HL-60 (cell line): Measurements from ENCODE around the gene LRRC3.

Source experiments
- DNase-seq, 2 experiments: peaks; one replicate each; pipeline ENCODE4 v3.0.0-alpha.2; 2010 to 2020; ENCODE audit warnings: low read depth in 1 of 2, low spot score in 1 of 2
- H3K27ac ChIP-seq: fragments of 250-450 bp; sonication (Bioruptor Pico); replicated peaks from 2 replicates; pipeline ENCODE4 v1.5.1; 2020; ENCODE audit warnings: mild to moderate bottlenecking, moderate library complexity
- H3K27me3 ChIP-seq: fragments of 250-450 bp; sonication (Bioruptor Pico); 2 replicates; pipeline ENCODE4 v1.5.1; 2021; ENCODE audit warnings: mild to moderate bottlenecking, moderate library complexity; ENCODE audit not compliant: insufficient read depth, poor library complexity, severe bottlenecking
- H3K4me3 ChIP-seq: replicated peaks from 2 replicates; pipeline ENCODE4 v1.5.1; 2011; ENCODE audit warnings: mild to moderate bottlenecking, control low read depth, low read length; ENCODE audit not compliant: insufficient read depth
- GABPA ChIP-seq: IDR thresholded peaks from 2 replicates; pipeline ENCODE4 v1.6.1; 2012; ENCODE audit warnings: low read depth
- POLR2AphosphoS5 ChIP-seq: IDR thresholded peaks from 2 replicates; pipeline ENCODE4 v1.6.1; 2012; ENCODE audit warnings: low read depth
- SPI1 ChIP-seq: IDR thresholded peaks from 2 replicates; pipeline ENCODE4 v1.6.1; 2012; ENCODE audit warnings: low read depth, mild to moderate bottlenecking, borderline replicate concordance
- long read RNA-seq: library from polyadenylated mRNA; unstranded; transcript quantifications from one replicate; pipeline ENCODE4 v2.0.0, GENCODE V29; 2020
- TF ChIP-seq, protein P1 (sequence below): IDR thresholded peaks from 2 replicates; pipeline ENCODE4 v1.6.1; 2012; ENCODE audit warnings: low read depth; ENCODE audit not compliant: insufficient replicate concordance
- TF ChIP-seq, protein P2 (sequence below): IDR thresholded peaks from one replicate; pipeline ENCODE4 v1.5.1; 2011; ENCODE audit warnings: low read length, control low read depth, inconsistent platforms; ENCODE audit not compliant: insufficient read depth

Gene LRRC3, protein sequence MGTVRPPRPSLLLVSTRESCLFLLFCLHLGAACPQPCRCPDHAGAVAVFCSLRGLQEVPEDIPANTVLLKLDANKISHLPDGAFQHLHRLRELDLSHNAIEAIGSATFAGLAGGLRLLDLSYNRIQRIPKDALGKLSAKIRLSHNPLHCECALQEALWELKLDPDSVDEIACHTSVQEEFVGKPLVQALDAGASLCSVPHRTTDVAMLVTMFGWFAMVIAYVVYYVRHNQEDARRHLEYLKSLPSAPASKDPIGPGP
- long read RNA-seq, result 0 reads

DNA sequence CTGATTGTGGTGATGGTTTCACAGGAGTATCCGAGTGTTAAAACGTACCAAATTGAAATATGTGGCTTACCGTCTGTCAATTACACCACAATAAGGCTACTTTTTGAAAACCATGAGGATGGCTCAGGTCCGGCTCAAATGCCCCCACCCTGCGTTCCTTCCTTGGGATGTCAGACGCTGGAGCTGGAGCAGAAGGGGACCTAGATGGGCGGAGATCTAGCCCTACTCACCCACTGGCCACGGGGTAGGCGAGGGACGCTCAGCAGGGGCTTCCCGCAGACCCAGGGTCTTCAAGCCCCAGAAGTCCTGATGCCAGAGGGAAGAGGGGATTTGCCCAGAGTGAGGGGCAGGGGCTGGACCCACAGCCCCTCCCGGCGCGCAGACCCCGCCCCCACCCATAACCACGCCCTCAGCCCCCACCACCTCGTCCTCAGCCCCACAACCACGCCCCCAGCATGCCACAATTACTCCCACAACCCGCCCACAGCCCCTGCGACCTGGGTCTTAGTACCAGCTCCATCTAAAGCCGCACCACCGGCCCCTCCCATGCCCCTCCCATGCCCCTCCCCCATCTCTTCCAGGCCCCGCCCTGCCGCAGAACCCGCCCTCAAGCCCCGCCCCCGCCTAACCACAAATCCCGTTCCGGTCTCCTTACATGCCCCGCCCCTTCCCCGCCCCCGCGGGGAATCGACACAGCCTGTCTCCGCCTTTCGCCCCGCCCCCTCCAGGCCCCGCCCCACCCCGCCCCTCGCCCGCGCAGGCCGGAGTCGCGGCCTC, at the start of gene LRRC3:
Gene LRRC3, plus strand, starts transcription at position 764 of the 777 bp plus-strand sequence. CDS start 1,135 bp downstream, outside the sequence.
- Histone ChIP-seq H3K27me3 (no peaks in the 10 kb centered on the region), H3K4me3 (peak within 1 kb of the TSS; percentile 61), H3K27ac (no peak within 1 kb of the TSS)
- DNase-seq, result peak; percentile 38 to 72
- TF ChIP-seq, protein P1, sequence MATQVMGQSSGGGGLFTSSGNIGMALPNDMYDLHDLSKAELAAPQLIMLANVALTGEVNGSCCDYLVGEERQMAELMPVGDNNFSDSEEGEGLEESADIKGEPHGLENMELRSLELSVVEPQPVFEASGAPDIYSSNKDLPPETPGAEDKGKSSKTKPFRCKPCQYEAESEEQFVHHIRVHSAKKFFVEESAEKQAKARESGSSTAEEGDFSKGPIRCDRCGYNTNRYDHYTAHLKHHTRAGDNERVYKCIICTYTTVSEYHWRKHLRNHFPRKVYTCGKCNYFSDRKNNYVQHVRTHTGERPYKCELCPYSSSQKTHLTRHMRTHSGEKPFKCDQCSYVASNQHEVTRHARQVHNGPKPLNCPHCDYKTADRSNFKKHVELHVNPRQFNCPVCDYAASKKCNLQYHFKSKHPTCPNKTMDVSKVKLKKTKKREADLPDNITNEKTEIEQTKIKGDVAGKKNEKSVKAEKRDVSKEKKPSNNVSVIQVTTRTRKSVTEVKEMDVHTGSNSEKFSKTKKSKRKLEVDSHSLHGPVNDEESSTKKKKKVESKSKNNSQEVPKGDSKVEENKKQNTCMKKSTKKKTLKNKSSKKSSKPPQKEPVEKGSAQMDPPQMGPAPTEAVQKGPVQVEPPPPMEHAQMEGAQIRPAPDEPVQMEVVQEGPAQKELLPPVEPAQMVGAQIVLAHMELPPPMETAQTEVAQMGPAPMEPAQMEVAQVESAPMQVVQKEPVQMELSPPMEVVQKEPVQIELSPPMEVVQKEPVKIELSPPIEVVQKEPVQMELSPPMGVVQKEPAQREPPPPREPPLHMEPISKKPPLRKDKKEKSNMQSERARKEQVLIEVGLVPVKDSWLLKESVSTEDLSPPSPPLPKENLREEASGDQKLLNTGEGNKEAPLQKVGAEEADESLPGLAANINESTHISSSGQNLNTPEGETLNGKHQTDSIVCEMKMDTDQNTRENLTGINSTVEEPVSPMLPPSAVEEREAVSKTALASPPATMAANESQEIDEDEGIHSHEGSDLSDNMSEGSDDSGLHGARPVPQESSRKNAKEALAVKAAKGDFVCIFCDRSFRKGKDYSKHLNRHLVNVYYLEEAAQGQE, result no peak
- TF ChIP-seq POLR2AphosphoS5, result no peak
- TF ChIP-seq GABPA, result no peak
- no peak for TF ChIP-seq SPI1
- TF ChIP-seq, protein P2, sequence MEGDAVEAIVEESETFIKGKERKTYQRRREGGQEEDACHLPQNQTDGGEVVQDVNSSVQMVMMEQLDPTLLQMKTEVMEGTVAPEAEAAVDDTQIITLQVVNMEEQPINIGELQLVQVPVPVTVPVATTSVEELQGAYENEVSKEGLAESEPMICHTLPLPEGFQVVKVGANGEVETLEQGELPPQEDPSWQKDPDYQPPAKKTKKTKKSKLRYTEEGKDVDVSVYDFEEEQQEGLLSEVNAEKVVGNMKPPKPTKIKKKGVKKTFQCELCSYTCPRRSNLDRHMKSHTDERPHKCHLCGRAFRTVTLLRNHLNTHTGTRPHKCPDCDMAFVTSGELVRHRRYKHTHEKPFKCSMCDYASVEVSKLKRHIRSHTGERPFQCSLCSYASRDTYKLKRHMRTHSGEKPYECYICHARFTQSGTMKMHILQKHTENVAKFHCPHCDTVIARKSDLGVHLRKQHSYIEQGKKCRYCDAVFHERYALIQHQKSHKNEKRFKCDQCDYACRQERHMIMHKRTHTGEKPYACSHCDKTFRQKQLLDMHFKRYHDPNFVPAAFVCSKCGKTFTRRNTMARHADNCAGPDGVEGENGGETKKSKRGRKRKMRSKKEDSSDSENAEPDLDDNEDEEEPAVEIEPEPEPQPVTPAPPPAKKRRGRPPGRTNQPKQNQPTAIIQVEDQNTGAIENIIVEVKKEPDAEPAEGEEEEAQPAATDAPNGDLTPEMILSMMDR, result no peak

DNA sequence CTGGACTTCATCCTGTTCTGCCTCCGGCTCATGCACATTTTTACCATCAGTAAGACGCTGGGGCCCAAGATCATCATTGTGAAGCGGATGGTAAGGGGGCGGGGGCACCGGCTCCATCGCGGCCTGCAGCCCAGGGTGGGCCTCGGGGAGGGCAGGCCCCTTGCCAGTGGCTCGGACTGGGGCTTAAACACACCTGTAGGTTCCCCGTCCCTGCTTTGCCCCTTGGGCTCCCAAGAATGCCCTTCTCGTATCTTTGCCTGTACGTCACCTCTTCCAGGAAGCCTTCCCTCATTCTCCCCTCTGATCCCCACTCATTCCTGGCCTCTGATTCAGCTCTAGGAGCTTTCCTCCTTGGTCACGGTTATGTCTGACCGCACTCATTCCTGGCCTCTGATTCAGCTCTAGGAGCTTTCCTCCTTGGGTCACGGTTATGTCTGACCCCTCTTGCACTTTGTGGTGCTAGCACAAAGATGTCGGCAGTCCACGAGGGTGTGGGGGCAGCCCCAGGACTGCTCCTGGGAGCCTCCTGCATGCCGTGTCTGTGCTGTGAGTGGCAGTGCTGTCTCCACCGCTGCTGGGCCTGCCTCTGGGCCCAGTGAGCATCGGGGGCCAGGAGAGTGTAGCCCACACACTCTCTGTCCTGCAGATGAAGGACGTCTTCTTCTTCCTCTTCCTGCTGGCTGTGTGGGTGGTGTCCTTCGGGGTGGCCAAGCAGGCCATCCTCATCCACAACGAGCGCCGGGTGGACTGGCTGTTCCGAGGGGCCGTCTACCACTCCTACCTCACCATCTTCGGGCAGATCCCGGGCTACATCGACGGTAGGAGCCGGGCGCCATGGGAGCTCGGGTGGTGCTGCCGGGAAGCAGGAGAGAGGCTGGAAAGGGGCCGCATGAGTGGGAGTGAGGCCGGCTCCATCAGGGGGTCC, 49.1 kb upstream of the LRRC3 start:
- TF ChIP-seq, protein P2, result no peak
- TF ChIP-seq POLR2AphosphoS5, result no peak
- H3K4me3 ChIP-seq, result no peak overlapping the region
- no peak overlapping the region for H3K27ac ChIP-seq
- no peaks in the 10 kb centered on the region for H3K27me3 ChIP-seq
- no peak for DNase-seq

DNA sequence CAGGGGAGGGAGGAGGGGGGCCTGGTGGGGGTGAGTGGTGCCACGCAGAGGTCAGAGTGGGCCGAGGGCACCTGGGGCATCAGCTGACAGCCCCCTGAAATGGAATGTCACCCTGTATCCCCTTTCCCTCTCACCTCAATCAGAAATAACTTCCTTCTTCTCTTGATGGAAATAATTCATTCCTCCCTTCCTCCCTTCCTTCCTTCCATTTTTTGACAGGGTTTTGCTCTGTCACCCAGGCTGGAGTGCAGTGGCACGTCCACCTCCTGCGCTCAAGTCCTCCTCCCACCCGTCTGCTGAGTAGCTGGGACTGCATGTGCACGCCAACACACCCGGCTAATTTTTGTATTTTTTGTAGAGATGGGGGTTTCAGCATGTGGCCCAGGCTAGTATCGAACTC, 48.4 kb upstream of the LRRC3 start:
- DNase-seq, result no peak
- no peak overlapping the region for H3K27ac ChIP-seq
- H3K4me3 ChIP-seq, result no peak overlapping the region
- H3K27me3 ChIP-seq, result no peaks in the 10 kb centered on the region
- TF ChIP-seq, protein P2, result no peak
- TF ChIP-seq, protein P1, result no peak
- no peak for TF ChIP-seq POLR2AphosphoS5
- no peak for TF ChIP-seq SPI1
- TF ChIP-seq GABPA, result no peak
